Measurements from ENCODE around the gene TLE1. TPM values are rescaled to one million over a fixed set of nuclear protein-coding genes. Genes with fewer than 3 reads are reported as not detected.

The TLE1 gene
- total and polyA plus RNA-seq, 2 experiments from 2014 or later: 100 to 117 TPM

- Histone ChIP-seq H3K4me2 (peak overlapping the region; percentile 83), H3K79me2 (peaks cover 99% of the 10 kb centered on the region), H4K20me1 (ENCODE audit: insufficient read depth, poor library complexity, severe bottlenecking) (peaks cover 92% of the 10 kb centered on the region), H3K4me3 (no peak overlapping the region), H2AFZ (no peak overlapping the region), H3K9me2 (replicated peaks; ENCODE audit: insufficient read depth) (no peaks in the 10 kb centered on the region), H3K9me3 (ENCODE audit: low read depth) (no peaks in the 10 kb centered on the region), H3K27ac (no peak overlapping the region), H3K4me1 (ENCODE audit: insufficient read depth) (peaks cover 49% of the 10 kb centered on the region), H3K36me3 (replicated peaks; ENCODE audit: insufficient read depth, low read depth) (peaks cover 5% of the 10 kb centered on the region), H3K27me3 (no peaks in the 10 kb centered on the region)
- TF ChIP-seq EZH2 (IDR thresholded peaks at IDR 0.05; ENCODE audit: borderline replicate concordance): no peak
- TF ChIP-seq EZH2phosphoT487 (IDR thresholded peaks at IDR 0.05; ENCODE audit: low read depth, severe bottlenecking, unreplicated experiment): no peak
- TF ChIP-seq CTCF (IDR thresholded peaks at IDR 0.05; ENCODE audit: poor library complexity): no peak
- 90% methylated on average over 4 of the region's 4 CpGs for whole genome bisulfite sequencing (ENCODE audit: low lambda C conversion rate, missing lambda C conversion rate)
- DNase-seq (ENCODE audit: low spot score): no peak
Measured at GRCh38 chr9:81682177-81682576, 7.2 kb downstream of the TLE1 start.

GRCh38 chr9:81680506-81680905, 8.8 kb downstream of the TLE1 start:
- no peak for TF ChIP-seq CTCF (IDR thresholded peaks at IDR 0.05; ENCODE audit: poor library complexity)
- no peak for TF ChIP-seq EZH2phosphoT487 (IDR thresholded peaks at IDR 0.05; ENCODE audit: low read depth, severe bottlenecking, unreplicated experiment)
- no peak for TF ChIP-seq EZH2 (IDR thresholded peaks at IDR 0.05; ENCODE audit: borderline replicate concordance)
- H3K9me3 ChIP-seq (ENCODE audit: low read depth): no peaks in the 10 kb centered on the region
- H3K27ac ChIP-seq: no peak overlapping the region
- no peak overlapping the region for H2AFZ ChIP-seq
- peaks cover 5% of the 10 kb centered on the region for H3K36me3 ChIP-seq (replicated peaks; ENCODE audit: insufficient read depth, low read depth)
- H3K79me2 ChIP-seq: peaks cover 100% of the 10 kb centered on the region
- H3K4me3 ChIP-seq: no peak overlapping the region
- DNase-seq (ENCODE audit: low spot score): no peak
- 26% methylated on average over 1 of the region's 1 CpG for WGBS (ENCODE audit: low lambda C conversion rate, missing lambda C conversion rate)
- peaks cover 92% of the 10 kb centered on the region for H4K20me1 ChIP-seq (ENCODE audit: insufficient read depth, poor library complexity, severe bottlenecking)
- no peaks in the 10 kb centered on the region for H3K9me2 ChIP-seq (replicated peaks; ENCODE audit: insufficient read depth)
- no peaks in the 10 kb centered on the region for H3K27me3 ChIP-seq
- no peak overlapping the region for H3K4me2 ChIP-seq
- peaks cover 43% of the 10 kb centered on the region for H3K4me1 ChIP-seq (ENCODE audit: insufficient read depth)

- Histone ChIP-seq H2AFZ (no peak overlapping the region), H3K36me3 (replicated peaks; ENCODE audit: insufficient read depth, low read depth) (peaks cover 5% of the 10 kb centered on the region), H3K9me2 (replicated peaks; ENCODE audit: insufficient read depth) (no peaks in the 10 kb centered on the region), H4K20me1 (ENCODE audit: insufficient read depth, poor library complexity, severe bottlenecking) (peaks cover 92% of the 10 kb centered on the region), H3K4me1 (ENCODE audit: insufficient read depth) (peaks cover 38% of the 10 kb centered on the region), H3K79me2 (peaks cover 100% of the 10 kb centered on the region), H3K9me3 (ENCODE audit: low read depth) (no peaks in the 10 kb centered on the region), H3K4me2 (no peak overlapping the region), H3K27ac (no peak overlapping the region), H3K4me3 (no peak overlapping the region), H3K27me3 (no peaks in the 10 kb centered on the region)
- WGBS (ENCODE audit: low lambda C conversion rate, missing lambda C conversion rate): 88% methylated on average over 9 of the region's 9 CpGs
- DNase-seq (ENCODE audit: low spot score): no peak
- TF ChIP-seq CTCF (IDR thresholded peaks at IDR 0.05; ENCODE audit: poor library complexity): no peak
Measured at GRCh38 chr9:81680006-81680405, 9.3 kb downstream of the TLE1 start.

- peaks cover 19% of the 10 kb centered on the region for H3K4me1 ChIP-seq (ENCODE audit: insufficient read depth)
- no peak overlapping the region for H3K27ac ChIP-seq
- TF ChIP-seq EZH2 (IDR thresholded peaks at IDR 0.05; ENCODE audit: borderline replicate concordance) (no peak), CTCF (IDR thresholded peaks at IDR 0.05; ENCODE audit: poor library complexity) (no peak), EZH2phosphoT487 (IDR thresholded peaks at IDR 0.05; ENCODE audit: low read depth, severe bottlenecking, unreplicated experiment) (no peak)
- H3K27me3 ChIP-seq: no peaks in the 10 kb centered on the region
- no peaks in the 10 kb centered on the region for H3K9me3 ChIP-seq (ENCODE audit: low read depth)
- WGBS (ENCODE audit: low lambda C conversion rate, missing lambda C conversion rate): 100% methylated on average over 1 of the region's 1 CpG
- no peaks in the 10 kb centered on the region for H3K9me2 ChIP-seq (replicated peaks; ENCODE audit: insufficient read depth)
- H3K4me3 ChIP-seq: no peak overlapping the region
- peaks cover 100% of the 10 kb centered on the region for H3K79me2 ChIP-seq
- peaks cover 89% of the 10 kb centered on the region for H4K20me1 ChIP-seq (ENCODE audit: insufficient read depth, poor library complexity, severe bottlenecking)
- peaks cover 3% of the 10 kb centered on the region for H3K36me3 ChIP-seq (replicated peaks; ENCODE audit: insufficient read depth, low read depth)
- no peak overlapping the region for H3K4me2 ChIP-seq
- no peak for DNase-seq (ENCODE audit: low spot score)
- no peak overlapping the region for H2AFZ ChIP-seq
Measured at GRCh38 chr9:81678088-81678487, 11.3 kb downstream of the TLE1 start.

Measured in hepatocyte (in vitro differentiated cells).